HepG2 (cell line): ENCODE data around the gene TVP23A. TPM values are rescaled to one million over a fixed set of nuclear protein-coding genes. Genes with fewer than 3 reads are reported as not detected.

Experiments
- ATAC-seq: fragments of 200-7000 bp; cut with Tn5 transposase; 3 replicates; pipeline ENCODE4 v1.9.1; 2020; ENCODE audit warnings: mild to moderate bottlenecking, moderate library complexity
- BruUV-seq: library from RNA; stranded (reverse); fragments of 400-500 nt; replicated peaks from 2 replicates; lab custom pipeline; 2021; lab: Mats Ljungman, UMichigan
- CTCF ChIA-PET: fragments of 300-600 bp; formaldehyde crosslinking; extraction: SDS; loops from one replicate; lab custom pipeline; 2021; ENCODE audit warnings: low total read pairs, inconsistent platforms, low intra/inter-chr PET ratio; lab: Yijun Ruan, JAX
- POLR2A ChIA-PET: fragments of 350-600 bp; sonication (Branson Sonifier 250); formaldehyde crosslinking; loops from one replicate; lab custom pipeline; 2020; ENCODE audit warnings: antibody characterized with exemption, inconsistent platforms; lab: Yijun Ruan, JAX
- DNase-seq: peaks from one replicate; pipeline ENCODE4 v3.0.0-alpha.2; 2015; ENCODE audit warnings: low spot score
- FAIRE-seq: peaks from 3 replicates; lab custom pipeline; 2011; peaks lifted over from hg19 to GRCh38; lab: Jason Lieb, UNC
- H2AFZ ChIP-seq: one replicate; pipeline ENCODE4 v1.6.1; 2011; ENCODE audit warnings: low read length, inconsistent platforms
- H3K27ac ChIP-seq: fragments of 300-600 bp; 3 replicates; pipeline ENCODE4 v1.8.0; 2011; ENCODE audit warnings: mixed run types, mild to moderate bottlenecking, mixed read lengths, low read length, inconsistent platforms; ENCODE audit not compliant: insufficient read depth; ENCODE audit errors: extremely low read length
- H3K27me3 ChIP-seq, 2 experiments: fragments of 200-600 bp in 1 of 2; 2 replicates in 1 of 2; 3 replicates in 1 of 2; pipeline versions ENCODE4 v1.6.0 to v1.8.0; 2011; ENCODE audit warnings: low read length in 2 of 2, mild to moderate bottlenecking in 2 of 2, moderate library complexity in 2 of 2, inconsistent platforms in 1 of 2; ENCODE audit not compliant: insufficient read depth in 2 of 2, control insufficient read depth in 1 of 2
- H3K36me3 ChIP-seq, 2 experiments: fragments of 200-600 bp in 1 of 2; replicated peaks in 1 of 2; 2 replicates in 1 of 2; 3 replicates in 1 of 2; pipeline versions ENCODE4 v1.5.1 to v1.8.0; 2011; ENCODE audit warnings: low read length in 2 of 2, inconsistent platforms in 1 of 2; ENCODE audit not compliant: insufficient read depth in 2 of 2, control insufficient read depth in 1 of 2
- H3K4me1 ChIP-seq: 2 replicates; pipeline ENCODE4 v1.5.1; 2012; ENCODE audit warnings: low read length, inconsistent platforms; ENCODE audit not compliant: insufficient read depth
- H3K4me2 ChIP-seq: 2 replicates; pipeline ENCODE4 v1.6.0; 2011; ENCODE audit warnings: low read depth, low read length, inconsistent platforms
- H3K4me3 ChIP-seq, 3 experiments: fragments of 200-600 bp in 1 of 3; sonication (generic), shearing (Covaris generic) in 1 of 3; replicated peaks in 1 of 3; 2 replicates each; pipeline ENCODE4 v1.5.1; 2011 to 2016; ENCODE audit warnings: low read length in 3 of 3, inconsistent platforms in 2 of 3, low read depth in 2 of 3, mild to moderate bottlenecking in 2 of 3, control low read depth in 1 of 3, mixed read lengths in 1 of 3; ENCODE audit not compliant: insufficient read depth in 1 of 3
- H3K79me2 ChIP-seq: one replicate; pipeline ENCODE4 v1.6.1; 2011; ENCODE audit warnings: low read length, inconsistent platforms; ENCODE audit not compliant: insufficient read depth
- H3K9ac ChIP-seq: 2 replicates; pipeline ENCODE4 v1.6.0; 2011; ENCODE audit warnings: mild to moderate bottlenecking, low read depth, low read length, inconsistent platforms; ENCODE audit not compliant: insufficient read depth
- H3K9me3 ChIP-seq: 2 replicates; pipeline ENCODE4 v1.5.1; 2012; ENCODE audit warnings: mild to moderate bottlenecking, low read length
- H4K20me1 ChIP-seq: 2 replicates; pipeline ENCODE4 v1.6.0; 2011; ENCODE audit warnings: inconsistent platforms, mild to moderate bottlenecking, low read length, moderate library complexity; ENCODE audit not compliant: insufficient read depth
- AHR ChIP-seq: IDR thresholded peaks from 2 replicates; pipeline ENCODE4 v1.6.1; 2018; ENCODE audit warnings: missing genetic modification reagents, missing compliant biosample characterization
- DNMT1 ChIP-seq: sonication (generic); formaldehyde crosslinking; IDR thresholded peaks from 2 replicates; pipeline ENCODE4 v1.5.1; 2020; ENCODE audit warnings: mild to moderate bottlenecking, missing genetic modification reagents
- HNRNPL ChIP-seq: fragments of 200-400 bp; formaldehyde crosslinking; IDR thresholded peaks from 2 replicates; pipeline ENCODE4 v1.6.1; 2017; ENCODE audit warnings: mild to moderate bottlenecking, low read depth, low read length
- KDM5A ChIP-seq: fragments of 200-600 bp; sonication (generic); IDR thresholded peaks from 2 replicates; pipeline ENCODE4 v1.7.0; 2018; ENCODE audit warnings: antibody characterized with exemption, mild to moderate bottlenecking, low read length, borderline replicate concordance
- ZNF224 ChIP-seq: sonication (generic); formaldehyde crosslinking; IDR thresholded peaks from 2 replicates; pipeline ENCODE4 v1.5.0; 2020; ENCODE audit warnings: mild to moderate bottlenecking, missing genetic modification reagents
- ZNF234 ChIP-seq: sonication (generic); formaldehyde crosslinking; conservative IDR thresholded peaks from 2 replicates; pipeline ENCODE4 v1.5.1; 2020; ENCODE audit warnings: mild to moderate bottlenecking, missing genetic modification reagents
- WGBS: methylation state at CpG from one replicate; pipeline ENCODE4 v1.1.6; 2017; ENCODE audit warnings: low lambda C conversion rate; 5-methylcytosine and 5-hydroxymethylcytosine counted together
- in situ Hi-C: cut with HindIII; loops from 2 replicates; pipeline ENCODE4 v1.10.0; 2017; ENCODE audit warnings: low pct_unique_long_range_greater_than_20kb; ENCODE audit not compliant: extremely low pct_ligation_motif_present
- intact Hi-C: fragments of 100-400 bp; cut with micrococcal nuclease; formaldehyde crosslinking; loops from one replicate; pipeline ENCODE4 v1.10.0; 2022; ENCODE audit not compliant: unreplicated experiment
- polyA plus RNA-seq, 8 experiments: library from polyadenylated mRNA; depleted of rRNA in 3 of 8; stranded (reverse) in 7 of 8; unstranded in 1 of 8; fragments of >200 nt; fragmentation: Illumina TruSeq in 4 of 8; extraction: Trizol in 4 of 8; gene quantifications; 2 replicates each; pipeline versions ENCODE4 v1.2.1 to v1.2.3, GENCODE V29; 2011 to 2016; ENCODE audit warnings: low read depth in 4 of 8, missing spikeins in 1 of 8, mixed read lengths in 1 of 8; ENCODE audit not compliant: insufficient read depth in 1 of 8
- total RNA-seq, 5 experiments: library from RNA; depleted of rRNA; stranded (reverse); fragments of >200 nt; fragmentation: Illumina TruSeq; extraction: Trizol; gene quantifications; 2 replicates each; pipeline ENCODE4 v1.2.3, GENCODE V29; 2016; ENCODE audit warnings: low read depth in 1 of 5
- TF ChIP-seq, protein P1 (sequence below): sonication (generic); formaldehyde crosslinking; IDR thresholded peaks from 2 replicates; pipeline ENCODE4 v1.4.0; 2020; ENCODE audit warnings: missing genetic modification reagents, borderline replicate concordance
- TF ChIP-seq, protein P2 (sequence below): sonication (generic); formaldehyde crosslinking; IDR thresholded peaks from 2 replicates; pipeline ENCODE4 v1.5.0; 2020; ENCODE audit warnings: mild to moderate bottlenecking, missing genetic modification reagents
- TF ChIP-seq, protein P3 (sequence below), 2 experiments: IDR thresholded peaks; 2 replicates each; pipeline ENCODE4 v1.6.1; 2011 to 2012; ENCODE audit warnings: low read length in 2 of 2, borderline replicate concordance in 1 of 2, low read depth in 1 of 2, mild to moderate bottlenecking in 1 of 2, moderate library complexity in 1 of 2
- TF ChIP-seq, protein P4 (sequence below): sonication (generic); formaldehyde crosslinking; IDR thresholded peaks from 2 replicates; pipeline ENCODE4 v1.9.0; 2021; ENCODE audit warnings: missing genetic modification reagents, mild to moderate bottlenecking, borderline replicate concordance
- TF ChIP-seq, protein P5 (sequence below): sonication (generic); formaldehyde crosslinking; IDR thresholded peaks from 2 replicates; pipeline ENCODE4 v1.4.0; 2020; ENCODE audit warnings: mild to moderate bottlenecking, low read depth, missing genetic modification reagents

Gene TVP23A
- total and polyA plus RNA-seq, 2 of the 13 experiments (the other 11 are each of a cell fraction or from before 2014, with no cell fraction given): not detected

DNA sequence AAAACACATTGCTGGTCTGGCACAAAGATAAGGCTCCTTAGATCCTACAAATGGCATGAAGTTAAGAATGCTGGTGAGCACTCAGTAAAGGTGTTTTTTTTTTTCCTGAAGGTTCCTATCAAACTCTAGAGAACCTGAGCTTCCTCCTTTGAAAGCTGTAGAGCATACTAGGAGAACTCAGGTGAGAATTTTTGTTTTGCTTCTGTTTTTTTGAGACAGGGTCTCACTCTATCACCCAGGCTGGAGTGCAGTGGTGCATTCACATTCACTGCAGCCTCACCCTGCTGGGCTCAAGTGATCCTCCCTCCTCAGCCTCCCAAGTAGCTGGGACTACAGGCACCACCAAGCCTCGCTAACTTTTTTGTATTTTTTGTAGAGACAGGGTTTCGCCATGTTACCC lies 37.4 kb upstream of the TVP23A start:
- no TSS peak for BruUV-seq
- H3K4me3 ChIP-seq: no peak overlapping the region
- in situ Hi-C loops (no loop called here), intact Hi-C loops (no loop called here)
- no peaks in the 10 kb centered on the region for H3K9me3 ChIP-seq
- FAIRE-seq: no peak
- no peak for DNase-seq
- ChIA-PET POLR2A (no interaction called here), CTCF (no interaction called here)
- H3K27me3 ChIP-seq: no peaks in the 10 kb centered on the region
- no peak overlapping the region for H3K9ac ChIP-seq
- no peak overlapping the region for H2AFZ ChIP-seq
- no peak overlapping the region for H3K27ac ChIP-seq
- 0 out of 2 replicates have a peak, but pooled peaks cover 5% of the 10 kb centered on the region for H3K4me1 ChIP-seq
- no peak overlapping the region for H3K4me2 ChIP-seq
- 8% methylated on average over 2 of the region's 2 CpGs for WGBS
- H3K36me3 ChIP-seq: no peaks in the 10 kb centered on the region
- no peaks in the 10 kb centered on the region for H4K20me1 ChIP-seq
- no peaks in the 10 kb centered on the region for H3K79me2 ChIP-seq
- ATAC-seq: no peak
- TF ChIP-seq, protein P1, sequence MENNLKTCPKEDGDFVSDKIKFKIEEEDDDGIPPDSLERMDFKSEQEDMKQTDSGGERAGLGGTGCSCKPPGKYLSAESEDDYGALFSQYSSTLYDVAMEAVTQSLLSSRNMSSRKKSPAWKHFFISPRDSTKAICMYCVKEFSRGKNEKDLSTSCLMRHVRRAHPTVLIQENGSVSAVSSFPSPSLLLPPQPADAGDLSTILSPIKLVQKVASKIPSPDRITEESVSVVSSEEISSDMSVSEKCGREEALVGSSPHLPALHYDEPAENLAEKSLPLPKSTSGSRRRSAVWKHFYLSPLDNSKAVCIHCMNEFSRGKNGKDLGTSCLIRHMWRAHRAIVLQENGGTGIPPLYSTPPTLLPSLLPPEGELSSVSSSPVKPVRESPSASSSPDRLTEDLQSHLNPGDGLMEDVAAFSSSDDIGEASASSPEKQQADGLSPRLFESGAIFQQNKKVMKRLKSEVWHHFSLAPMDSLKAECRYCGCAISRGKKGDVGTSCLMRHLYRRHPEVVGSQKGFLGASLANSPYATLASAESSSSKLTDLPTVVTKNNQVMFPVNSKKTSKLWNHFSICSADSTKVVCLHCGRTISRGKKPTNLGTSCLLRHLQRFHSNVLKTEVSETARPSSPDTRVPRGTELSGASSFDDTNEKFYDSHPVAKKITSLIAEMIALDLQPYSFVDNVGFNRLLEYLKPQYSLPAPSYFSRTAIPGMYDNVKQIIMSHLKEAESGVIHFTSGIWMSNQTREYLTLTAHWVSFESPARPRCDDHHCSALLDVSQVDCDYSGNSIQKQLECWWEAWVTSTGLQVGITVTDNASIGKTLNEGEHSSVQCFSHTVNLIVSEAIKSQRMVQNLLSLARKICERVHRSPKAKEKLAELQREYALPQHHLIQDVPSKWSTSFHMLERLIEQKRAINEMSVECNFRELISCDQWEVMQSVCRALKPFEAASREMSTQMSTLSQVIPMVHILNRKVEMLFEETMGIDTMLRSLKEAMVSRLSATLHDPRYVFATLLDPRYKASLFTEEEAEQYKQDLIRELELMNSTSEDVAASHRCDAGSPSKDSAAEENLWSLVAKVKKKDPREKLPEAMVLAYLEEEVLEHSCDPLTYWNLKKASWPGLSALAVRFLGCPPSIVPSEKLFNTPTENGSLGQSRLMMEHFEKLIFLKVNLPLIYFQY (CRISPR knock-in tag): no peak
- TF ChIP-seq ZNF224 (CRISPR knock-in tag) (no peak), KDM5A (no peak), AHR (CRISPR knock-in tag) (no peak), DNMT1 (no peak), ZNF234 (CRISPR knock-in tag) (no peak), HNRNPL (no peak)
- TF ChIP-seq, protein P2, sequence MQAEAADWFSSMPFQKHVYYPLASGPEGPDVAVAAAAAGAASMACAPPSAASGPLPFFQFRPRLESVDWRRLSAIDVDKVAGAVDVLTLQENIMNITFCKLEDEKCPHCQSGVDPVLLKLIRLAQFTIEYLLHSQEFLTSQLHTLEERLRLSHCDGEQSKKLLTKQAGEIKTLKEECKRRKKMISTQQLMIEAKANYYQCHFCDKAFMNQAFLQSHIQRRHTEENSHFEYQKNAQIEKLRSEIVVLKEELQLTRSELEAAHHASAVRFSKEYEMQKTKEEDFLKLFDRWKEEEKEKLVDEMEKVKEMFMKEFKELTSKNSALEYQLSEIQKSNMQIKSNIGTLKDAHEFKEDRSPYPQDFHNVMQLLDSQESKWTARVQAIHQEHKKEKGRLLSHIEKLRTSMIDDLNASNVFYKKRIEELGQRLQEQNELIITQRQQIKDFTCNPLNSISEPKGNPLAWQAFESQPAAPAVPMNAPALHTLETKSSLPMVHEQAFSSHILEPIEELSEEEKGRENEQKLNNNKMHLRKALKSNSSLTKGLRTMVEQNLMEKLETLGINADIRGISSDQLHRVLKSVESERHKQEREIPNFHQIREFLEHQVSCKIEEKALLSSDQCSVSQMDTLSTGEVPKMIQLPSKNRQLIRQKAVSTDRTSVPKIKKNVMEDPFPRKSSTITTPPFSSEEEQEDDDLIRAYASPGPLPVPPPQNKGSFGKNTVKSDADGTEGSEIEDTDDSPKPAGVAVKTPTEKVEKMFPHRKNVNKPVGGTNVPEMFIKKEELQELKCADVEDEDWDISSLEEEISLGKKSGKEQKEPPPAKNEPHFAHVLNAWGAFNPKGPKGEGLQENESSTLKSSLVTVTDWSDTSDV (CRISPR knock-in tag): no peak
- TF ChIP-seq, protein P3, sequence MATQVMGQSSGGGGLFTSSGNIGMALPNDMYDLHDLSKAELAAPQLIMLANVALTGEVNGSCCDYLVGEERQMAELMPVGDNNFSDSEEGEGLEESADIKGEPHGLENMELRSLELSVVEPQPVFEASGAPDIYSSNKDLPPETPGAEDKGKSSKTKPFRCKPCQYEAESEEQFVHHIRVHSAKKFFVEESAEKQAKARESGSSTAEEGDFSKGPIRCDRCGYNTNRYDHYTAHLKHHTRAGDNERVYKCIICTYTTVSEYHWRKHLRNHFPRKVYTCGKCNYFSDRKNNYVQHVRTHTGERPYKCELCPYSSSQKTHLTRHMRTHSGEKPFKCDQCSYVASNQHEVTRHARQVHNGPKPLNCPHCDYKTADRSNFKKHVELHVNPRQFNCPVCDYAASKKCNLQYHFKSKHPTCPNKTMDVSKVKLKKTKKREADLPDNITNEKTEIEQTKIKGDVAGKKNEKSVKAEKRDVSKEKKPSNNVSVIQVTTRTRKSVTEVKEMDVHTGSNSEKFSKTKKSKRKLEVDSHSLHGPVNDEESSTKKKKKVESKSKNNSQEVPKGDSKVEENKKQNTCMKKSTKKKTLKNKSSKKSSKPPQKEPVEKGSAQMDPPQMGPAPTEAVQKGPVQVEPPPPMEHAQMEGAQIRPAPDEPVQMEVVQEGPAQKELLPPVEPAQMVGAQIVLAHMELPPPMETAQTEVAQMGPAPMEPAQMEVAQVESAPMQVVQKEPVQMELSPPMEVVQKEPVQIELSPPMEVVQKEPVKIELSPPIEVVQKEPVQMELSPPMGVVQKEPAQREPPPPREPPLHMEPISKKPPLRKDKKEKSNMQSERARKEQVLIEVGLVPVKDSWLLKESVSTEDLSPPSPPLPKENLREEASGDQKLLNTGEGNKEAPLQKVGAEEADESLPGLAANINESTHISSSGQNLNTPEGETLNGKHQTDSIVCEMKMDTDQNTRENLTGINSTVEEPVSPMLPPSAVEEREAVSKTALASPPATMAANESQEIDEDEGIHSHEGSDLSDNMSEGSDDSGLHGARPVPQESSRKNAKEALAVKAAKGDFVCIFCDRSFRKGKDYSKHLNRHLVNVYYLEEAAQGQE (IDR thresholded peaks at IDR 0.05; ENCODE audit: borderline replicate concordance in 1 of 2, low read depth in 1 of 2, low read length in 2 of 2): no peak
- TF ChIP-seq, protein P4, sequence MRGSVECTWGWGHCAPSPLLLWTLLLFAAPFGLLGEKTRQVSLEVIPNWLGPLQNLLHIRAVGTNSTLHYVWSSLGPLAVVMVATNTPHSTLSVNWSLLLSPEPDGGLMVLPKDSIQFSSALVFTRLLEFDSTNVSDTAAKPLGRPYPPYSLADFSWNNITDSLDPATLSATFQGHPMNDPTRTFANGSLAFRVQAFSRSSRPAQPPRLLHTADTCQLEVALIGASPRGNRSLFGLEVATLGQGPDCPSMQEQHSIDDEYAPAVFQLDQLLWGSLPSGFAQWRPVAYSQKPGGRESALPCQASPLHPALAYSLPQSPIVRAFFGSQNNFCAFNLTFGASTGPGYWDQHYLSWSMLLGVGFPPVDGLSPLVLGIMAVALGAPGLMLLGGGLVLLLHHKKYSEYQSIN: no peak
- TF ChIP-seq, protein P5, sequence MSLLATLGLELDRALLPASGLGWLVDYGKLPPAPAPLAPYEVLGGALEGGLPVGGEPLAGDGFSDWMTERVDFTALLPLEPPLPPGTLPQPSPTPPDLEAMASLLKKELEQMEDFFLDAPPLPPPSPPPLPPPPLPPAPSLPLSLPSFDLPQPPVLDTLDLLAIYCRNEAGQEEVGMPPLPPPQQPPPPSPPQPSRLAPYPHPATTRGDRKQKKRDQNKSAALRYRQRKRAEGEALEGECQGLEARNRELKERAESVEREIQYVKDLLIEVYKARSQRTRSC: no peak
